Left lung (tissue), 10 donors: Measurements from ENCODE around the gene USP35. TPM values are rescaled to one million over a fixed set of nuclear protein-coding genes. Genes with fewer than 3 reads are reported as not detected.

Experiments
- ATAC-seq: fragments of 200-7000 bp; cut with Tn5 transposase; one replicate; pipeline ENCODE4 v1.9.1; 2020; ENCODE audit warnings: moderate library complexity
- DNase-seq, 4 donors: peaks; one replicate each; pipeline ENCODE4 v3.0.0-alpha.2; 2013 to 2020
- H3K27ac ChIP-seq, 2 donors: fragments of 200-600 bp; sonication (generic) in 1 of 2; one replicate each; pipeline versions ENCODE4 v1.5.0 to v1.8.0; 2020 to 2021
- H3K27me3 ChIP-seq, 2 donors: fragments of 200-600 bp; sonication (generic) in 1 of 2; one replicate each; pipeline versions ENCODE4 v1.5.0 to v1.8.0; 2020 to 2021
- H3K36me3 ChIP-seq, 2 donors: fragments of 200-600 bp; sonication (generic) in 1 of 2; one replicate each; pipeline versions ENCODE4 v1.5.0 to v1.8.0; 2020 to 2021
- H3K4me1 ChIP-seq, 2 donors: fragments of 200-600 bp; one replicate each; pipeline ENCODE4 v1.8.0; 2021
- H3K4me3 ChIP-seq, 2 donors: fragments of 200-600 bp; sonication (generic) in 1 of 2; one replicate each; pipeline versions ENCODE4 v1.5.0 to v1.8.0; 2020 to 2021; ENCODE audit warnings: mild to moderate bottlenecking in 1 of 2
- H3K9me3 ChIP-seq, 2 donors: fragments of 200-600 bp; sonication (generic) in 1 of 2; one replicate each; pipeline versions ENCODE4 v1.5.0 to v1.8.0; 2020 to 2021
- intact Hi-C, 2 donors: fragments of 100-400 bp; cut with DNase I; formaldehyde crosslinking; loops; one replicate each; pipeline versions ENCODE4 v1.11.2 to v1.14.2; 2022
- polyA plus RNA-seq, 6 donors: library from polyadenylated mRNA; unstranded; fragments of 120-200 nt; gene quantifications; one replicate each; pipeline ENCODE4 v1.2.1, GENCODE V29; 2013; ENCODE audit not compliant: insufficient read length in 6 of 6
- total RNA-seq, 2 donors: library from RNA; stranded (reverse); fragmentation: NEBNext Ultra II Directional; extraction: Animal tissue kit (Norgen Biotek cat#: 25700); gene quantifications; one replicate each; pipeline ENCODE4 v1.2.1, GENCODE V29; 2021
- TF ChIP-seq, protein P1 (sequence below), 2 donors: fragments of 200-600 bp; sonication (generic) in 1 of 2; IDR thresholded peaks; one replicate each; pipeline versions ENCODE4 v1.5.0 to v1.8.0; 2021; ENCODE audit warnings: antibody characterized with exemption in 2 of 2
- donor health status: DM: no; HTN: yes; CAD: no.
- donor health status: DM: no; HTN: no; CAD: no.

Gene USP35
- total and polyA plus RNA-seq, 8 donors, result 5.8 to 8.2 (median 6.9) TPM

DNA sequence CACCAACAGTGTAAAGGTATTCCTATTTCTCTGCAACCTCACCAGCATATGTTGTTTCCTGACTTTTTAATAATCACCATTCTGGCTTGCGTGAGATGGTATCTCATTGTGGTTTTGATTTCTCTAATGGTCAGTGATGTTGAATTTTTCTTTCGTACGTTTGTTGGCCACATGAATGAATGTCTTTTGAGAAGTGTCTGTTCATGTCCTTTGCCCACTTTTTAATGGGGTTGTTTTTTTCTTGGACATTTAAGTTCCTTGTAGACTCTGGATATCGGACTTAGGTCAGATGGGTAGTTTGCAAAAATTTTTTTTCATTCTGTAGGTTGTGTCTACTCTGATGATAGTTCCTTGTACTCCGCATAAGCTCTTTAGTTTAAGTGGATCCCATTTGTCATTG lies 22.8 kb downstream of the USP35 start:
- H3K4me1 ChIP-seq, result peaks cover 0 to 5% of the 10 kb centered on the region in 2 donors
- H3K27ac ChIP-seq, result no peak overlapping the region
- peaks cover 0 to 68% of the 10 kb centered on the region in 2 donors for H3K36me3 ChIP-seq
- TF ChIP-seq, protein P1, sequence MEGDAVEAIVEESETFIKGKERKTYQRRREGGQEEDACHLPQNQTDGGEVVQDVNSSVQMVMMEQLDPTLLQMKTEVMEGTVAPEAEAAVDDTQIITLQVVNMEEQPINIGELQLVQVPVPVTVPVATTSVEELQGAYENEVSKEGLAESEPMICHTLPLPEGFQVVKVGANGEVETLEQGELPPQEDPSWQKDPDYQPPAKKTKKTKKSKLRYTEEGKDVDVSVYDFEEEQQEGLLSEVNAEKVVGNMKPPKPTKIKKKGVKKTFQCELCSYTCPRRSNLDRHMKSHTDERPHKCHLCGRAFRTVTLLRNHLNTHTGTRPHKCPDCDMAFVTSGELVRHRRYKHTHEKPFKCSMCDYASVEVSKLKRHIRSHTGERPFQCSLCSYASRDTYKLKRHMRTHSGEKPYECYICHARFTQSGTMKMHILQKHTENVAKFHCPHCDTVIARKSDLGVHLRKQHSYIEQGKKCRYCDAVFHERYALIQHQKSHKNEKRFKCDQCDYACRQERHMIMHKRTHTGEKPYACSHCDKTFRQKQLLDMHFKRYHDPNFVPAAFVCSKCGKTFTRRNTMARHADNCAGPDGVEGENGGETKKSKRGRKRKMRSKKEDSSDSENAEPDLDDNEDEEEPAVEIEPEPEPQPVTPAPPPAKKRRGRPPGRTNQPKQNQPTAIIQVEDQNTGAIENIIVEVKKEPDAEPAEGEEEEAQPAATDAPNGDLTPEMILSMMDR (IDR thresholded peaks at IDR 0.05), result no peak
- H3K4me3 ChIP-seq, result no peak overlapping the region
- DNase-seq (no peak), ATAC-seq (no peak)
- intact Hi-C loops, result no loop called here
- H3K27me3 ChIP-seq, result no peaks in the 10 kb centered on the region
- H3K9me3 ChIP-seq, result no peaks in the 10 kb centered on the region

DNA sequence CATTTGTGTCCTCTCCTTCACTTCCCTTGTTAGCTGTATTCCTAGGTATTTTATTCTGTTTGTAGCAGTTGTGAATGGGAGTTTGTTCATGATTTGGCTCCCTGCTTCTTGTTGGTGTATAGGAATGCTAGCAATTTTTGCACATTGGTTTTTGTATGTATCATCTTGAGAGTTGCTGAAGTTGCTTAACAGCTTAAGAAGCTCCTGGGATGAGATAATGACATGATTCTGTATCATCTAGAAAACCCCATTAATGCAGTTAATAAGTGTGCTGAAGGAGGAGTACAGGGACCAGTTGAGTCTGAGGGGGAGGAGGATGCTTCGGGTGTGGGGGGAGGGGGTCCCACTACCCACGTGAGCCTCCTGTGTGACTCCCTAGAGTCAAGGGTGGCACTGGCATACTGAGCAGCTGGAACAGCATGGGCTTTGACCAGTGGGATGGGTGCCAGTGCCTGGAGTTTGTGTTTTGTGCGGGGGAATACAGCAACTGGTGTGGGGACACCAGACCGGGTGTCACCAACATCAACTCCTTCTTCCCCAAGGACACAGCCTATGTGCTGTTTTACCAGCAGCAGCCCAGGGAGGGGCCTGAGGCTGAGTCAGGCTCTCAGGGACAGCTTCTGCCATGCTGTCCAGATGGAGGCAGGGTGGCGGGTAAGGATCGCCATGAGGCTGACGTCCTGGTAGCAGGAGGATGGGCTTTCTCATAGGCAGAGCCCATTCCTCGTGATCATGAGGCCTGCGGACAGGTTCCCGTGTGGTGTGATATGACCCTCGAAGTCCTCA lies 24.1 kb downstream of the USP35 start:
- H3K27me3 ChIP-seq, result no peaks in the 10 kb centered on the region
- H3K4me3 ChIP-seq, result no peak overlapping the region
- TF ChIP-seq, protein P1 (IDR thresholded peaks at IDR 0.05), result no peak
- peaks cover 0 to 5% of the 10 kb centered on the region in 2 donors for H3K4me1 ChIP-seq
- intact Hi-C loops, result no loop called here
- H3K9me3 ChIP-seq, result no peaks in the 10 kb centered on the region
- peaks cover 0 to 71% of the 10 kb centered on the region in 2 donors for H3K36me3 ChIP-seq
- no peak for DNase-seq
- no peak overlapping the region for H3K27ac ChIP-seq
- peak; percentile 14 for ATAC-seq

DNA sequence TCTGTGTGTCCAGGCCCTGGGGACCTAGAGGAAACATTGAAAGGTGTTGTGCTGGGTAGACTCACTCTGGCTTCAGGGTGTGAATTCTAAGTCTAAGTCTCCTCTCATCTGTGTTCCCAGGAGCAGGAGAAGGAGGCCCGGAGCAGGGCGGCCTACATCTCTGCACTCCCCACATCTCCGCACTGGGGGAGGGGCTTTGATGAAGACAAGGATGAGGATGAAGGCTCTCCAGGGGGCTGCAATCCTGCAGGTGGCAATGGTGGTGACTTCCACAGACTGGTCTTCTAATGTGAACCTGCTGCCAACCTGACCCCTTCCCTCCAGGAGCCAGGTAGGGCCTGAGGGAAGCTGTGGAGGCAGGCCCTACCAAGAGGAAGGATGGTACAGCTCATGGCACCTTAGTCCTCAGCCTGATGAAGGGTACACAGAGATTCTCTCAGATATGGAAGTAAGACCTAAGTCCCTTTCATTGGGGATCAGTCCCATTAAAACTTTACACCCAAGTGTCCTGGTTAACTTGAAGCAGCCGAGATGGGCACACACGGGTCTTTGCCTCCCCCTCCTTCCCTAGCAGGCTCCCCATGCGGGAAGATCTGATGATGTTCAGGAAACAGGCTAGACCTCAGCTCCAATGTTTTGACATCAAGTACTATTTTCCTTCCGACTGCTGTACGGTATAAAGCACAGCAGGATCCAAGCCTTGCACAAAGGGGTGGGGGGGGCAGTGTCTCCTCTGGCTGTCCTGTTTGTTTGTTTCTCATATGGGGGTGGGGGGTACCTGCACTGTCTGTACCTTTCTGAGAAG lies 25.0 kb downstream of the USP35 start:
- no peak for DNase-seq
- Histone ChIP-seq H3K4me1 (peaks cover 0 to 5% of the 10 kb centered on the region in 2 donors), H3K9me3 (no peaks in the 10 kb centered on the region), H3K27me3 (no peaks in the 10 kb centered on the region), H3K4me3 (no peak overlapping the region), H3K36me3 (peaks cover 0 to 78% of the 10 kb centered on the region in 2 donors), H3K27ac (no peak overlapping the region)
- intact Hi-C loops, result no loop called here
- TF ChIP-seq, protein P1 (IDR thresholded peaks at IDR 0.05), result no peak
- no peak for ATAC-seq

DNA sequence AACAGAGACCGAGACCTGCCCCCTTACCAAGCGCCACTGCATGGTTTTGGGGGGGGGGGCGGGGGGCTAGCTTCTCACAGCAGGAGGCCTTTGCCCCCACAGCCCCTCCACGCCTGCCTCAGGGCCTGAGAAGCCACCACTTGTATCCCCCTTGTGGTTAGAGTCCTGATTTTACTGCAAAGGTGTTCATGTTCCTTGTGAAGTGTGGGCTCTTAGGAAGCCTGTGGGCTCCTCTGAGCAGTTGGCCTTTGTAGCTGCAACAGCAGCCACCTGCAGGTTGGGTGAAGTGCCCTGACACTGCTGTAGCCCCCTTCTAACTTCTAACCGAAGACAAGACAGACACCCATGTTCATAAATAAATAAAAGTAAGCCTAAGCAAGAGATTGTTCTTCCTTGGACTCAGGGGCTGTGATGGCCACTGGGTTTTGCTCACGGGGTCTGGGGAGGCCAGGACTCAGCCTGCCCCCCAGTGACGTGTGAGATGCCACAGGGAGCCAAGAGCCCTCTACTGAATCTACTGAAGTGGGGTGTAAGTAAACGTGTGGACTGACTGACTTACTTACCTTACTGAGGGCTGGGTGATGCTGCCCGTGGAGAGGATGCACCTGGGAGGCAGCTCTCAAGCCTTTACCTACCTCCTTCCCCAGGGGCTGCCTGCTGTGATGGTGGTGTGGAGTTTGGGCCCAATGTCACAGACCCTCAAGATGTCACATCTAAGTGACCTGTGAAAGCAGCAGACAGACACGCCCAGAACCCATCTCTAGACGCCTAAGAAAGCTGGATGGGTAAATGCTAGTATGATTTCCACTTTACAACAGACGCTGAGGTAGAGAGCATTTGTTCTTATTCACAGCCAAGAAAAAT lies 25.8 kb downstream of the USP35 start:
- Histone ChIP-seq H3K27me3 (no peaks in the 10 kb centered on the region), H3K9me3 (no peaks in the 10 kb centered on the region), H3K27ac (no peak overlapping the region), H3K36me3 (peaks cover 0 to 80% of the 10 kb centered on the region in 2 donors), H3K4me1 (peaks cover 0 to 5% of the 10 kb centered on the region in 2 donors), H3K4me3 (no peak overlapping the region)
- intact Hi-C loops, result no loop called here
- DNase-seq (no peak), ATAC-seq (no peak)
- TF ChIP-seq, protein P1 (IDR thresholded peaks at IDR 0.05), result no peak
